Measurements from ENCODE around the gene GNG3. TPM values are rescaled to one million over a fixed set of nuclear protein-coding genes. Genes with fewer than 3 reads are reported as not detected.

Gene GNG3
- total RNA-seq, 1 donor from 2014 or later, result not detected

GRCh38 chr11:62757846-62758788 is 50.6 kb downstream of the GNG3 start:
- no peak for DNase-seq (ENCODE audit: low spot score)

Other genes with a start within 250 kb of the GNG3 start
- 550 TPM for gene AHNAK, start 160.9 kb upstream of the GNG3 start, total RNA-seq (ENCODE audit: insufficient read depth, low replicate concordance)
- 944 TPM for gene EEF1G, start 133.8 kb upstream of the GNG3 start, total RNA-seq (ENCODE audit: insufficient read depth, low replicate concordance)
- 2.4 TPM for gene TUT1, start 116.2 kb upstream of the GNG3 start, total RNA-seq (ENCODE audit: insufficient read depth, low replicate concordance)
- 58.3 TPM for gene MTA2, start 105.8 kb upstream of the GNG3 start, total RNA-seq (ENCODE audit: insufficient read depth, low replicate concordance)
- 41.7 TPM for gene EML3, start 94.9 kb upstream of the GNG3 start, total RNA-seq (ENCODE audit: insufficient read depth, low replicate concordance)
- gene ROM1, start 94.4 kb upstream of the GNG3 start, total RNA-seq (ENCODE audit: insufficient read depth, low replicate concordance), result 8.7 TPM
- 7.9 TPM for gene B3GAT3, start 85.7 kb upstream of the GNG3 start, total RNA-seq (ENCODE audit: insufficient read depth, low replicate concordance)
- 96.8 TPM for gene GANAB, start 61.1 kb upstream of the GNG3 start, total RNA-seq (ENCODE audit: insufficient read depth, low replicate concordance)
- gene INTS5, start 54.4 kb upstream of the GNG3 start, total RNA-seq (ENCODE audit: insufficient read depth, low replicate concordance), result 11.3 TPM
- gene C11orf98, start 42.5 kb upstream of the GNG3 start, total RNA-seq (ENCODE audit: insufficient read depth, low replicate concordance), result 14.2 TPM
- 3.1 TPM for gene CSKMT, start 42.4 kb upstream of the GNG3 start, total RNA-seq (ENCODE audit: insufficient read depth, low replicate concordance)
- gene UQCC3, start 36.0 kb upstream of the GNG3 start, total RNA-seq (ENCODE audit: insufficient read depth, low replicate concordance), result 2.9 TPM
- gene LBHD1, start 35.4 kb upstream of the GNG3 start, total RNA-seq (ENCODE audit: insufficient read depth, low replicate concordance), result 0.72 TPM
- 98.0 TPM for gene UBXN1, start 28.6 kb upstream of the GNG3 start, total RNA-seq (ENCODE audit: insufficient read depth, low replicate concordance)
- gene LRRN4CL, start 18.1 kb upstream of the GNG3 start, total RNA-seq (ENCODE audit: insufficient read depth, low replicate concordance), result 3.1 TPM
- gene BSCL2, start 252 bp upstream of the GNG3 start, total RNA-seq (ENCODE audit: insufficient read depth, low replicate concordance), result 6.3 TPM
- gene HNRNPUL2, start 19.8 kb downstream of the GNG3 start, total RNA-seq (ENCODE audit: insufficient read depth, low replicate concordance), result 13.5 TPM
- gene TTC9C, start 20.8 kb downstream of the GNG3 start, total RNA-seq (ENCODE audit: insufficient read depth, low replicate concordance), result 27.0 TPM
- gene ZBTB3, start 46.5 kb downstream of the GNG3 start, total RNA-seq (ENCODE audit: insufficient read depth, low replicate concordance), result 6.5 TPM
- gene POLR2G, start 53.9 kb downstream of the GNG3 start, total RNA-seq (ENCODE audit: insufficient read depth, low replicate concordance), result 24.6 TPM
- gene TAF6L, start 63.7 kb downstream of the GNG3 start, total RNA-seq (ENCODE audit: insufficient read depth, low replicate concordance), result 10.1 TPM
- 11.1 TPM for gene TMEM179B, start 79.7 kb downstream of the GNG3 start, total RNA-seq (ENCODE audit: insufficient read depth, low replicate concordance)
- gene TMEM223, start 84.3 kb downstream of the GNG3 start, total RNA-seq (ENCODE audit: insufficient read depth, low replicate concordance), result 33.5 TPM
- gene NXF1, start 97.8 kb downstream of the GNG3 start, total RNA-seq (ENCODE audit: insufficient read depth, low replicate concordance), result 22.6 TPM
- 44.3 TPM for gene STX5, start 124.4 kb downstream of the GNG3 start, total RNA-seq (ENCODE audit: insufficient read depth, low replicate concordance)
- gene TEX54, start 125.2 kb downstream of the GNG3 start, total RNA-seq (ENCODE audit: insufficient read depth, low replicate concordance), result not detected
- 44.3 TPM for gene WDR74, start 131.9 kb downstream of the GNG3 start, total RNA-seq (ENCODE audit: insufficient read depth, low replicate concordance)
- gene SLC3A2, start 173.2 kb downstream of the GNG3 start, total RNA-seq (ENCODE audit: insufficient read depth, low replicate concordance), result 77.0 TPM
- gene CHRM1, start 213.7 kb downstream of the GNG3 start, total RNA-seq (ENCODE audit: insufficient read depth, low replicate concordance), result 2.4 TPM